HEK293 (cell line): ENCODE results near the gene ATG12.

Experiments used
- GLI2 ChIP-seq: fragments of 450-650 bp; formaldehyde crosslinking; IDR thresholded peaks from 2 replicates; pipeline ENCODE4; 2017; ENCODE audit warnings: missing biosample characterization, missing genetic modification characterization, low read depth, borderline replicate concordance
- KLF16 ChIP-seq: fragments of 450-650 bp; formaldehyde crosslinking; IDR thresholded peaks from 2 replicates; pipeline ENCODE4 v1.5.1; 2017; ENCODE audit warnings: missing biosample characterization, missing genetic modification characterization
- KLF8 ChIP-seq: fragments of 450-650 bp; formaldehyde crosslinking; IDR thresholded peaks from 2 replicates; pipeline ENCODE4 v1.5.1; 2016; ENCODE audit warnings: missing biosample characterization, missing genetic modification characterization
- KLF9 ChIP-seq: fragments of 450-650 bp; formaldehyde crosslinking; IDR thresholded peaks from 2 replicates; pipeline ENCODE4 v1.5.1; 2016; ENCODE audit warnings: missing biosample characterization, missing genetic modification characterization, low read depth
- MEIS1 ChIP-seq: sonication (generic); formaldehyde crosslinking; IDR thresholded peaks from 2 replicates; pipeline ENCODE4 v1.8.1; 2022; ENCODE audit warnings: missing genetic modification reagents, mild to moderate bottlenecking, borderline replicate concordance
- MYNN ChIP-seq: fragments of 450-650 bp; formaldehyde crosslinking; IDR thresholded peaks from 2 replicates; pipeline ENCODE4 v1.5.1; 2016; ENCODE audit warnings: missing biosample characterization, missing genetic modification characterization, borderline replicate concordance
- PATZ1 ChIP-seq: fragments of 450-650 bp; formaldehyde crosslinking; IDR thresholded peaks from 2 replicates; pipeline ENCODE4 v1.5.1; 2016; ENCODE audit warnings: missing biosample characterization, missing genetic modification characterization
- SALL2 ChIP-seq: fragments of 450-650 bp; formaldehyde crosslinking; IDR thresholded peaks from 2 replicates; pipeline ENCODE4 v1.5.0; 2017; ENCODE audit warnings: missing biosample characterization, mild to moderate bottlenecking, missing genetic modification characterization, borderline replicate concordance
- SETDB1 ChIP-seq: IDR thresholded peaks from one replicate; pipeline ENCODE4 v1.6.1; 2017; ENCODE audit warnings: mild to moderate bottlenecking, low read length, moderate library complexity, mixed read lengths; ENCODE audit not compliant: insufficient read length
- ZBTB20 ChIP-seq: fragments of 450-650 bp; formaldehyde crosslinking; IDR thresholded peaks from 2 replicates; pipeline ENCODE4 v1.5.1; 2016; ENCODE audit warnings: missing biosample characterization, missing genetic modification characterization
- ZBTB8A ChIP-seq: fragments of 450-650 bp; formaldehyde crosslinking; IDR thresholded peaks from 2 replicates; pipeline ENCODE4 v1.5.1; 2016; ENCODE audit warnings: missing biosample characterization, missing genetic modification characterization
- ZIC2 ChIP-seq: fragments of 450-650 bp; formaldehyde crosslinking; IDR thresholded peaks from 2 replicates; pipeline ENCODE4 v1.5.1; 2016; ENCODE audit warnings: missing biosample characterization, missing genetic modification characterization
- ZNF133 ChIP-seq: fragments of 450-650 bp; formaldehyde crosslinking; IDR thresholded peaks from 2 replicates; pipeline ENCODE4 v1.5.1; 2016; ENCODE audit warnings: missing biosample characterization, missing genetic modification characterization
- ZNF174 ChIP-seq: fragments of 450-650 bp; formaldehyde crosslinking; IDR thresholded peaks from 2 replicates; pipeline ENCODE4 v1.5.0; 2017; ENCODE audit warnings: missing biosample characterization, mild to moderate bottlenecking, missing genetic modification characterization
- ZNF214 ChIP-seq: fragments of 450-650 bp; formaldehyde crosslinking; IDR thresholded peaks from 2 replicates; pipeline ENCODE4 v1.5.1; 2017; ENCODE audit warnings: missing biosample characterization, mild to moderate bottlenecking, missing genetic modification characterization, borderline replicate concordance
- ZNF223 ChIP-seq: fragments of 450-650 bp; formaldehyde crosslinking; IDR thresholded peaks from 2 replicates; pipeline ENCODE4 v1.5.1; 2016; ENCODE audit warnings: missing biosample characterization, missing genetic modification characterization
- ZNF23 ChIP-seq: fragments of 450-650 bp; formaldehyde crosslinking; IDR thresholded peaks from 2 replicates; pipeline ENCODE4 v1.5.1; 2016; ENCODE audit warnings: missing biosample characterization, missing genetic modification characterization, borderline replicate concordance
- ZNF274 ChIP-seq, 2 experiments: fragments of 200-500 bp in 1 of 2; fragments of 450-650 bp in 1 of 2; sonication (Bioruptor generic) in 1 of 2; formaldehyde crosslinking in 1 of 2; IDR thresholded peaks; 2 replicates each; pipeline versions ENCODE4 v1.5.1 to v1.6.1; 2014 to 2016; ENCODE audit warnings: borderline replicate concordance in 1 of 2, inconsistent platforms in 1 of 2, low read length in 1 of 2, missing biosample characterization in 1 of 2, missing genetic modification characterization in 1 of 2
- ZNF280C ChIP-seq: fragments of 450-650 bp; formaldehyde crosslinking; IDR thresholded peaks from 2 replicates; pipeline ENCODE4 v1.5.1; 2016; ENCODE audit warnings: missing biosample characterization, missing genetic modification characterization
- ZNF324 ChIP-seq: fragments of 450-650 bp; formaldehyde crosslinking; IDR thresholded peaks from 2 replicates; pipeline ENCODE4 v1.5.1; 2016; ENCODE audit warnings: missing biosample characterization, missing genetic modification characterization
- ZNF350 ChIP-seq: fragments of 450-650 bp; formaldehyde crosslinking; IDR thresholded peaks from 2 replicates; pipeline ENCODE4 v1.5.0; 2017; ENCODE audit warnings: missing biosample characterization, mild to moderate bottlenecking, missing genetic modification characterization
- ZNF416 ChIP-seq: fragments of 450-650 bp; formaldehyde crosslinking; IDR thresholded peaks from 2 replicates; pipeline ENCODE4 v1.5.1; 2016; ENCODE audit warnings: missing biosample characterization, missing genetic modification characterization
- ZNF549 ChIP-seq: fragments of 450-650 bp; IDR thresholded peaks from 2 replicates; pipeline ENCODE4 v1.5.1; 2018; ENCODE audit warnings: missing biosample characterization, missing genetic modification characterization, mild to moderate bottlenecking, inconsistent platforms, moderate library complexity
- ZNF561 ChIP-seq: fragments of 450-650 bp; IDR thresholded peaks from 2 replicates; pipeline ENCODE4 v1.5.1; 2018; ENCODE audit warnings: missing biosample characterization, missing genetic modification characterization, borderline replicate concordance
- ZNF600 ChIP-seq: fragments of 450-650 bp; formaldehyde crosslinking; IDR thresholded peaks from 2 replicates; pipeline ENCODE4 v1.5.1; 2016; ENCODE audit warnings: missing biosample characterization, missing genetic modification characterization
- ZNF629 ChIP-seq: fragments of 450-650 bp; formaldehyde crosslinking; IDR thresholded peaks from 2 replicates; pipeline ENCODE4 v1.5.1; 2017; ENCODE audit warnings: missing biosample characterization, missing genetic modification characterization
- ZNF670 ChIP-seq: fragments of 450-650 bp; formaldehyde crosslinking; IDR thresholded peaks from 2 replicates; pipeline ENCODE4 v1.5.1; 2016; ENCODE audit warnings: missing biosample characterization, missing genetic modification characterization, low read depth
- ZNF776 ChIP-seq: fragments of 450-650 bp; formaldehyde crosslinking; IDR thresholded peaks from 2 replicates; pipeline ENCODE4 v1.5.0; 2017; ENCODE audit warnings: missing biosample characterization, missing genetic modification characterization, borderline replicate concordance
- ZSCAN16 ChIP-seq: fragments of 450-650 bp; formaldehyde crosslinking; IDR thresholded peaks from 2 replicates; pipeline ENCODE4 v1.5.1; 2016; ENCODE audit warnings: missing biosample characterization, missing genetic modification characterization
- ZSCAN30 ChIP-seq: fragments of 450-650 bp; IDR thresholded peaks from 2 replicates; pipeline ENCODE4 v1.5.1; 2018; ENCODE audit warnings: missing biosample characterization, mild to moderate bottlenecking, missing genetic modification characterization, moderate library complexity
- TF ChIP-seq, protein P1 (sequence below): fragments of 450-650 bp; formaldehyde crosslinking; IDR thresholded peaks from 2 replicates; pipeline ENCODE4 v1.5.1; 2016; ENCODE audit warnings: missing biosample characterization, missing genetic modification characterization
- TF ChIP-seq, protein P2 (sequence below): fragments of 450-650 bp; formaldehyde crosslinking; IDR thresholded peaks from 2 replicates; pipeline ENCODE4 v1.5.1; 2016; ENCODE audit warnings: missing biosample characterization, missing genetic modification characterization

Gene ATG12

GRCh38 chr5:115873392-115873791, 32.0 kb upstream of the ATG12 start (continued):
- TF ChIP-seq ZNF223 (tag by site-specific recombination), result no peak
- TF ChIP-seq ZIC2 (tag by site-specific recombination), result no peak
- TF ChIP-seq ZNF600, result no peak
- TF ChIP-seq, protein P1, sequence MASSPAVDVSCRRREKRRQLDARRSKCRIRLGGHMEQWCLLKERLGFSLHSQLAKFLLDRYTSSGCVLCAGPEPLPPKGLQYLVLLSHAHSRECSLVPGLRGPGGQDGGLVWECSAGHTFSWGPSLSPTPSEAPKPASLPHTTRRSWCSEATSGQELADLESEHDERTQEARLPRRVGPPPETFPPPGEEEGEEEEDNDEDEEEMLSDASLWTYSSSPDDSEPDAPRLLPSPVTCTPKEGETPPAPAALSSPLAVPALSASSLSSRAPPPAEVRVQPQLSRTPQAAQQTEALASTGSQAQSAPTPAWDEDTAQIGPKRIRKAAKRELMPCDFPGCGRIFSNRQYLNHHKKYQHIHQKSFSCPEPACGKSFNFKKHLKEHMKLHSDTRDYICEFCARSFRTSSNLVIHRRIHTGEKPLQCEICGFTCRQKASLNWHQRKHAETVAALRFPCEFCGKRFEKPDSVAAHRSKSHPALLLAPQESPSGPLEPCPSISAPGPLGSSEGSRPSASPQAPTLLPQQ (tag by site-specific recombination), result no peak
- no peak for TF ChIP-seq ZNF350 (tag by site-specific recombination)
- TF ChIP-seq SETDB1, result no peak
- no peak for TF ChIP-seq ZNF280C (tag by site-specific recombination)
- no peak for TF ChIP-seq SALL2 (tag by site-specific recombination)
- no peak for TF ChIP-seq MYNN
- TF ChIP-seq ZNF416, result no peak
- TF ChIP-seq MEIS1 (CRISPR knock-in tag), result no peak
- no peak for TF ChIP-seq ZNF133 (tag by site-specific recombination)
- TF ChIP-seq, protein P2, sequence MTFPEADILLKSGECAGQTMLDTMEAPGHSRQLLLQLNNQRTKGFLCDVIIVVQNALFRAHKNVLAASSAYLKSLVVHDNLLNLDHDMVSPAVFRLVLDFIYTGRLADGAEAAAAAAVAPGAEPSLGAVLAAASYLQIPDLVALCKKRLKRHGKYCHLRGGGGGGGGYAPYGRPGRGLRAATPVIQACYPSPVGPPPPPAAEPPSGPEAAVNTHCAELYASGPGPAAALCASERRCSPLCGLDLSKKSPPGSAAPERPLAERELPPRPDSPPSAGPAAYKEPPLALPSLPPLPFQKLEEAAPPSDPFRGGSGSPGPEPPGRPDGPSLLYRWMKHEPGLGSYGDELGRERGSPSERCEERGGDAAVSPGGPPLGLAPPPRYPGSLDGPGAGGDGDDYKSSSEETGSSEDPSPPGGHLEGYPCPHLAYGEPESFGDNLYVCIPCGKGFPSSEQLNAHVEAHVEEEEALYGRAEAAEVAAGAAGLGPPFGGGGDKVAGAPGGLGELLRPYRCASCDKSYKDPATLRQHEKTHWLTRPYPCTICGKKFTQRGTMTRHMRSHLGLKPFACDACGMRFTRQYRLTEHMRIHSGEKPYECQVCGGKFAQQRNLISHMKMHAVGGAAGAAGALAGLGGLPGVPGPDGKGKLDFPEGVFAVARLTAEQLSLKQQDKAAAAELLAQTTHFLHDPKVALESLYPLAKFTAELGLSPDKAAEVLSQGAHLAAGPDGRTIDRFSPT (tag by site-specific recombination), result peak; percentile 79
- no peak for TF ChIP-seq ZNF776 (tag by site-specific recombination)
- no peak for TF ChIP-seq ZNF670
- TF ChIP-seq ZNF23, result no peak
- TF ChIP-seq ZSCAN30 (tag by site-specific recombination), result peak; percentile 100
- no peak for TF ChIP-seq ZNF549
- 0 out of 2 replicates have a peak, but pooled peaks have one; percentile 62 for TF ChIP-seq ZSCAN16 (tag by site-specific recombination)
- peak; percentile 94 for TF ChIP-seq GLI2 (tag by site-specific recombination)
- TF ChIP-seq KLF8 (tag by site-specific recombination), result 0 out of 2 replicates have a peak, but pooled peaks have one; percentile 22
- no peak for TF ChIP-seq ZBTB20 (tag by site-specific recombination)
- no peak for TF ChIP-seq PATZ1 (tag by site-specific recombination)
- no peak for TF ChIP-seq ZNF324 (tag by site-specific recombination)
- TF ChIP-seq KLF16 (tag by site-specific recombination), result no peak
- no peak for TF ChIP-seq ZNF214 (tag by site-specific recombination)
- TF ChIP-seq KLF9 (tag by site-specific recombination), result peak; percentile 14; the same call in 1 of the 2 replicates
- TF ChIP-seq ZNF274 (IDR thresholded peaks at IDR 0.05; ENCODE audit: low read length), result no peak
- no peak for TF ChIP-seq ZNF274 (tag by site-specific recombination; IDR thresholded peaks at IDR 0.05; ENCODE audit: borderline replicate concordance)
- TF ChIP-seq ZNF561 (tag by site-specific recombination), result peak; percentile 77
- no peak for TF ChIP-seq ZNF174 (tag by site-specific recombination)
- TF ChIP-seq ZNF629 (tag by site-specific recombination), result peak; percentile 87
- TF ChIP-seq ZBTB8A, result 0 out of 2 replicates have a peak, but pooled peaks have one; percentile 16
